ENCODE data around the gene AFF1.

AFF1 gene

GRCh38 chr4:87090305-87090704 is 155.5 kb downstream of the AFF1 start:
- TF ChIP-seq FOXM1 (IDR thresholded peaks at IDR 0.05; ENCODE audit: borderline replicate concordance, low read depth) (no peak), CREB1 (IDR thresholded peaks at IDR 0.05; ENCODE audit: low read depth) (no peak), EGR1 (IDR thresholded peaks at IDR 0.05) (no peak), MAX (IDR thresholded peaks at IDR 0.05) (no peak), NFIC (IDR thresholded peaks at IDR 0.05) (no peak), ZBTB7A (IDR thresholded peaks at IDR 0.05; ENCODE audit: low read depth) (no peak), TAF1 (IDR thresholded peaks at IDR 0.05; ENCODE audit: low read depth) (no peak), CEBPB (IDR thresholded peaks at IDR 0.05) (no peak), TEAD4 (IDR thresholded peaks at IDR 0.05) (no peak), TCF12 (IDR thresholded peaks at IDR 0.05; ENCODE audit: low read depth) (no peak), EP300 (IDR thresholded peaks at IDR 0.05; ENCODE audit: borderline replicate concordance) (no peak), USF1 (IDR thresholded peaks at IDR 0.05) (no peak)

- TF ChIP-seq EP300 (IDR thresholded peaks at IDR 0.05; ENCODE audit: borderline replicate concordance): peak; percentile 94
- peak; percentile 87 for TF ChIP-seq EGR1 (IDR thresholded peaks at IDR 0.05)
- TF ChIP-seq TCF12 (IDR thresholded peaks at IDR 0.05; ENCODE audit: low read depth): peak; percentile 90
- TF ChIP-seq CREB1 (IDR thresholded peaks at IDR 0.05; ENCODE audit: low read depth): no peak
- peak; percentile 97 for TF ChIP-seq CEBPB (IDR thresholded peaks at IDR 0.05)
- TF ChIP-seq NFIC (IDR thresholded peaks at IDR 0.05): peak; percentile 95
- TF ChIP-seq REST (IDR thresholded peaks at IDR 0.05; ENCODE audit: low read depth): no peak
- TF ChIP-seq ZBTB7A (IDR thresholded peaks at IDR 0.05; ENCODE audit: low read depth): no peak
- no peak for TF ChIP-seq TAF1 (IDR thresholded peaks at IDR 0.05; ENCODE audit: low read depth)
- peak; percentile 34; the same call in 1 of the 2 replicates for TF ChIP-seq RAD21 (IDR thresholded peaks at IDR 0.05; ENCODE audit: low read depth)
- TF ChIP-seq USF1 (IDR thresholded peaks at IDR 0.05): no peak
- TF ChIP-seq MAX (IDR thresholded peaks at IDR 0.05): peak; percentile 71
- TF ChIP-seq FOXM1 (IDR thresholded peaks at IDR 0.05; ENCODE audit: borderline replicate concordance, low read depth): peak; percentile 75; the same call in 1 of the 2 replicates
- TF ChIP-seq TEAD4 (IDR thresholded peaks at IDR 0.05): peak; percentile 82
- TF ChIP-seq YY1 (IDR thresholded peaks at IDR 0.05; ENCODE audit: low read depth): 0 out of 2 replicates have a peak, but pooled peaks have one; percentile 18
Observed at GRCh38 chr4:87092389-87093141, 157.8 kb downstream of the AFF1 start.

GRCh38 chr4:87093443-87094123 is 158.8 kb downstream of the AFF1 start:
- TF ChIP-seq RAD21 (IDR thresholded peaks at IDR 0.05; ENCODE audit: low read depth): peak; percentile 72
- TF ChIP-seq TCF12 (IDR thresholded peaks at IDR 0.05; ENCODE audit: low read depth): no peak

GRCh38 chr4:87097075-87097474 is 162.3 kb downstream of the AFF1 start:
- TF ChIP-seq RAD21 (IDR thresholded peaks at IDR 0.05; ENCODE audit: low read depth) (no peak), TAF1 (IDR thresholded peaks at IDR 0.05; ENCODE audit: low read depth) (no peak), CEBPB (IDR thresholded peaks at IDR 0.05) (no peak), YY1 (IDR thresholded peaks at IDR 0.05; ENCODE audit: low read depth) (no peak), ZBTB7A (IDR thresholded peaks at IDR 0.05; ENCODE audit: low read depth) (no peak), TCF12 (IDR thresholded peaks at IDR 0.05; ENCODE audit: low read depth) (no peak), TEAD4 (IDR thresholded peaks at IDR 0.05) (no peak), FOXM1 (IDR thresholded peaks at IDR 0.05; ENCODE audit: borderline replicate concordance, low read depth) (no peak), MAX (IDR thresholded peaks at IDR 0.05) (no peak), USF1 (IDR thresholded peaks at IDR 0.05) (no peak), EP300 (IDR thresholded peaks at IDR 0.05; ENCODE audit: borderline replicate concordance) (no peak), EGR1 (IDR thresholded peaks at IDR 0.05) (no peak), NFIC (IDR thresholded peaks at IDR 0.05) (no peak)

GRCh38 chr4:87100168-87100567 is 165.4 kb downstream of the AFF1 start:
- TF ChIP-seq REST (IDR thresholded peaks at IDR 0.05; ENCODE audit: low read depth) (no peak), USF1 (IDR thresholded peaks at IDR 0.05) (no peak)
